Measurements from ENCODE around the gene CTNNA1.

GRCh38 chr5:138778234-138778633 is 25.0 kb downstream of the CTNNA1 start:
- TF ChIP-seq POLR2AphosphoS5 (IDR thresholded peaks at IDR 0.05; ENCODE audit: low read depth, low read length) (no peak), POLR2A (IDR thresholded peaks at IDR 0.05; ENCODE audit: low read depth, low read length) (no peak)

Data from GM12892 (cell line).